Esophagus squamous epithelium (tissue), 4 donors: ENCODE measurements around the gene ARHGEF28.

Experiments used
- POLR2A ChIP-seq, 4 donors: fragments of 450-650 bp; IDR thresholded peaks; one replicate each; pipeline ENCODE4 v1.6.1; 2017; ENCODE audit warnings: antibody characterized with exemption in 4 of 4, mild to moderate bottlenecking in 4 of 4, moderate library complexity in 3 of 4
- TF ChIP-seq, protein P1 (sequence below), 6 experiments: fragments of 450-650 bp in 4 of 6; fragments of 200-600 bp in 2 of 6; sonication (generic) in 2 of 6; IDR thresholded peaks; one replicate each; pipeline ENCODE4 v1.5.1; 2016 to 2019; ENCODE audit warnings: antibody characterized with exemption in 6 of 6, mild to moderate bottlenecking in 4 of 6, moderate library complexity in 4 of 6

GRCh38 chr5:73918791-73919221 is 292.8 kb downstream of the ARHGEF28 start:
- TF ChIP-seq, protein P1, sequence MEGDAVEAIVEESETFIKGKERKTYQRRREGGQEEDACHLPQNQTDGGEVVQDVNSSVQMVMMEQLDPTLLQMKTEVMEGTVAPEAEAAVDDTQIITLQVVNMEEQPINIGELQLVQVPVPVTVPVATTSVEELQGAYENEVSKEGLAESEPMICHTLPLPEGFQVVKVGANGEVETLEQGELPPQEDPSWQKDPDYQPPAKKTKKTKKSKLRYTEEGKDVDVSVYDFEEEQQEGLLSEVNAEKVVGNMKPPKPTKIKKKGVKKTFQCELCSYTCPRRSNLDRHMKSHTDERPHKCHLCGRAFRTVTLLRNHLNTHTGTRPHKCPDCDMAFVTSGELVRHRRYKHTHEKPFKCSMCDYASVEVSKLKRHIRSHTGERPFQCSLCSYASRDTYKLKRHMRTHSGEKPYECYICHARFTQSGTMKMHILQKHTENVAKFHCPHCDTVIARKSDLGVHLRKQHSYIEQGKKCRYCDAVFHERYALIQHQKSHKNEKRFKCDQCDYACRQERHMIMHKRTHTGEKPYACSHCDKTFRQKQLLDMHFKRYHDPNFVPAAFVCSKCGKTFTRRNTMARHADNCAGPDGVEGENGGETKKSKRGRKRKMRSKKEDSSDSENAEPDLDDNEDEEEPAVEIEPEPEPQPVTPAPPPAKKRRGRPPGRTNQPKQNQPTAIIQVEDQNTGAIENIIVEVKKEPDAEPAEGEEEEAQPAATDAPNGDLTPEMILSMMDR (IDR thresholded peaks at IDR 0.05) = no peak
- TF ChIP-seq POLR2A (IDR thresholded peaks at IDR 0.05) = no peak
